Testis (tissue), 2 donors: ENCODE measurements around the gene FAM174C.

Source experiments
- POLR2A ChIP-seq: fragments of 450-650 bp; IDR thresholded peaks from one replicate; pipeline ENCODE4 v1.6.1; 2017; ENCODE audit warnings: antibody characterized with exemption, mild to moderate bottlenecking, moderate library complexity
- TF ChIP-seq, protein P1 (sequence below), 3 experiments: fragments of 450-650 bp in 2 of 3; fragments of 200-600 bp in 1 of 3; sonication (generic) in 1 of 3; IDR thresholded peaks; one replicate each; pipeline ENCODE4 v1.5.1; 2016 to 2019; ENCODE audit warnings: antibody characterized with exemption in 3 of 3, mild to moderate bottlenecking in 2 of 3, moderate library complexity in 1 of 3

DNA sequence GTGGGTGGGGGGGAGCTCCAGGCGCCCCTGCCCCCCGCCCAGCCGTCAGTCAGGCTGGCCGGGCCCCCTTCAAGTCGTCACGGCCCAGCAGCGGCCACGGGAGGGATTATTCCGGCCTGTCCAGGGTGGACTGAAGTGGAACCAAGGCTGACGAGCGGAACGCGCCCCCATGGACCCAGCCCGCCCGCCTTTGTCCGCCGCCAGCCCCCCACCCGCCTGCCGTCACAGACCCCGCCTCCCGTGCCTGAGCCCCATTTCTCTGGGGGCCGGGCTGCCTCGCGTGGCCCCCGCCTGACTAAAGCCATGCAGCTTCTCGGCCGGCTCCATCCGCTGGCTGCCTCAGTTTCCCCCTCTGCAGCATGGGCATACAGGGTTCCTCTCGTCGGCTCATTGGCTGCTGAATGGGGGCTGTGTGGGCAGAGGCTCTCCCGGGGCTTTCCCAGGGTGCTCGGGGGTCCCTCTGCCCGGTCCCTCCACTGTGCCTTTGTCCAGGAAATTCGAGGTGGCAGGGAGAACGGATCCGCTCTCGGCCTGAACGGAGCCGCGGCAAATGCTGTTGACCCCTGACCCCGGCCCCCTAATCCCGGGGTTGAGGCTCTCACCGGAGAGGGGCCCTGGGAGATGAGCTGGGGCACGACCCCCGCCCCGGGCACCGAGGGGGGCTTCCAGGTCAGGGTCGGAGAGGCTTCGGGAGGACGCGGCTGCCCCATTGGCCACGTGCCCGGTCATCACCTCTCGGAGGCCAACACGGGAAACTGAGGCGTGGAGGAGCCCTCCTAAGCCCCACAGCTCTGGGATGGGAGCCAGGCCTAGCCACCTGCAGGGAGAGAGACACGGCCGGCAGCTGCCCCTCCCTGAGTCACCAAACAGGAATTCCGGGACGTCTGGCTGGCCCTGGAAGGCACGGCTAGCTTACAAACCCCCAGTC is 37.7 kb downstream of the FAM174C start:
- TF ChIP-seq, protein P1, sequence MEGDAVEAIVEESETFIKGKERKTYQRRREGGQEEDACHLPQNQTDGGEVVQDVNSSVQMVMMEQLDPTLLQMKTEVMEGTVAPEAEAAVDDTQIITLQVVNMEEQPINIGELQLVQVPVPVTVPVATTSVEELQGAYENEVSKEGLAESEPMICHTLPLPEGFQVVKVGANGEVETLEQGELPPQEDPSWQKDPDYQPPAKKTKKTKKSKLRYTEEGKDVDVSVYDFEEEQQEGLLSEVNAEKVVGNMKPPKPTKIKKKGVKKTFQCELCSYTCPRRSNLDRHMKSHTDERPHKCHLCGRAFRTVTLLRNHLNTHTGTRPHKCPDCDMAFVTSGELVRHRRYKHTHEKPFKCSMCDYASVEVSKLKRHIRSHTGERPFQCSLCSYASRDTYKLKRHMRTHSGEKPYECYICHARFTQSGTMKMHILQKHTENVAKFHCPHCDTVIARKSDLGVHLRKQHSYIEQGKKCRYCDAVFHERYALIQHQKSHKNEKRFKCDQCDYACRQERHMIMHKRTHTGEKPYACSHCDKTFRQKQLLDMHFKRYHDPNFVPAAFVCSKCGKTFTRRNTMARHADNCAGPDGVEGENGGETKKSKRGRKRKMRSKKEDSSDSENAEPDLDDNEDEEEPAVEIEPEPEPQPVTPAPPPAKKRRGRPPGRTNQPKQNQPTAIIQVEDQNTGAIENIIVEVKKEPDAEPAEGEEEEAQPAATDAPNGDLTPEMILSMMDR (IDR thresholded peaks at IDR 0.05) = no peak
- TF ChIP-seq POLR2A = no peak
